CD14-positive monocyte (primary cell): ENCODE data around the gene UVSSA. TPM values are rescaled to one million over a fixed set of nuclear protein-coding genes. Genes with fewer than 3 reads are reported as not detected.

Source experiments
- DNase-seq, 3 donors: peaks; one replicate each; pipeline ENCODE4 v3.0.0-alpha.2; 2011 to 2022
- H2AFZ ChIP-seq: 2 replicates; pipeline ENCODE4 v1.6.0; 2012; ENCODE audit warnings: mild to moderate bottlenecking, low read depth, low read length, inconsistent platforms; ENCODE audit not compliant: insufficient read depth, poor library complexity, severe bottlenecking
- H3K27ac ChIP-seq, 2 donors: 1 replicate in 1 of 2; 2 replicates in 1 of 2; pipeline ENCODE4 v1.5.1; 2012 to 2013; ENCODE audit warnings: low read length in 2 of 2, control low read depth in 1 of 2, inconsistent platforms in 1 of 2, low read depth in 1 of 2, mild to moderate bottlenecking in 1 of 2
- H3K27me3 ChIP-seq, 2 donors: one replicate each; pipeline versions ENCODE4 v1.6.0 to v1.6.1; 2011 to 2013; ENCODE audit warnings: low read length in 2 of 2; ENCODE audit not compliant: control insufficient read depth in 2 of 2, insufficient read depth in 2 of 2
- H3K36me3 ChIP-seq, 2 donors: replicated peaks in 1 of 2; 1 replicate in 1 of 2; 2 replicates in 1 of 2; pipeline versions ENCODE4 v1.5.1 to v1.6.1; 2012 to 2013; ENCODE audit warnings: low read length in 2 of 2, control low read depth in 1 of 2, inconsistent platforms in 1 of 2, mild to moderate bottlenecking in 1 of 2; ENCODE audit not compliant: insufficient read depth in 2 of 2, control insufficient read depth in 1 of 2
- H3K4me1 ChIP-seq, 2 donors: 1 replicate in 1 of 2; 2 replicates in 1 of 2; pipeline versions ENCODE4 v1.5.1 to v1.6.1; 2012 to 2013; ENCODE audit warnings: low read length in 2 of 2, control low read depth in 1 of 2, inconsistent platforms in 1 of 2, mild to moderate bottlenecking in 1 of 2, moderate library complexity in 1 of 2; ENCODE audit not compliant: insufficient read depth in 2 of 2, control insufficient read depth in 1 of 2
- H3K4me2 ChIP-seq: replicated peaks from 2 replicates; pipeline ENCODE3; 2012; ENCODE audit warnings: low read length, moderate library complexity, mild to moderate bottlenecking; ENCODE audit not compliant: poor library complexity, severe bottlenecking; ENCODE audit errors: extremely low read depth
- H3K4me3 ChIP-seq, 3 experiments: fragments of 200-600 bp in 1 of 3; sonication (generic) in 1 of 3; replicated peaks in 1 of 3; 1 replicate in 2 of 3; 2 replicates in 1 of 3; pipeline ENCODE4 v1.5.1; 2011 to 2013; ENCODE audit warnings: low read length in 3 of 3, mild to moderate bottlenecking in 3 of 3, control low read depth in 2 of 3, low read depth in 2 of 3, inconsistent platforms in 1 of 3, moderate library complexity in 1 of 3
- H3K79me2 ChIP-seq: 2 replicates; pipeline ENCODE4 v1.6.0; 2012; ENCODE audit warnings: mild to moderate bottlenecking, control low read depth, inconsistent platforms, low read length, moderate library complexity; ENCODE audit not compliant: insufficient read depth
- H3K9ac ChIP-seq: 2 replicates; pipeline ENCODE4 v1.6.0; 2017; ENCODE audit warnings: low read length, mild to moderate bottlenecking; ENCODE audit not compliant: insufficient read depth, poor library complexity, severe bottlenecking
- H3K9me3 ChIP-seq, 2 donors: replicated peaks in 1 of 2; 1 replicate in 1 of 2; 2 replicates in 1 of 2; pipeline versions ENCODE4 v1.5.1 to v1.6.1; 2012 to 2013; ENCODE audit warnings: low read length in 2 of 2, control low read depth in 1 of 2; ENCODE audit not compliant: control insufficient read depth in 1 of 2, insufficient read depth in 1 of 2
- H4K20me1 ChIP-seq: 2 replicates; pipeline ENCODE4 v1.6.0; 2012; ENCODE audit warnings: mild to moderate bottlenecking, low read length, control low read depth, moderate library complexity; ENCODE audit not compliant: insufficient read depth
- H3K27ac Mint-ChIP-seq, 7 donors: one replicate each; pipeline ENCODE4 v1.8.0; 2020; ENCODE audit warnings: mild to moderate bottlenecking in 7 of 7, mixed read lengths in 7 of 7, moderate library complexity in 6 of 7, inconsistent platforms in 2 of 7
- H3K27me3 Mint-ChIP-seq, 3 donors: one replicate each; pipeline ENCODE4 v1.8.0; 2021 to 2022; ENCODE audit warnings: low read depth in 3 of 3, mild to moderate bottlenecking in 3 of 3, mixed read lengths in 3 of 3, moderate library complexity in 3 of 3, inconsistent platforms in 1 of 3
- H3K36me3 Mint-ChIP-seq, 2 donors: one replicate each; pipeline ENCODE4 v1.8.0; 2020; ENCODE audit warnings: mixed read lengths in 2 of 2, inconsistent platforms in 1 of 2, mild to moderate bottlenecking in 1 of 2
- H3K4me1 Mint-ChIP-seq: one replicate; pipeline ENCODE4 v1.8.0; 2020; ENCODE audit warnings: mild to moderate bottlenecking, mixed read lengths
- H3K4me3 Mint-ChIP-seq, 2 donors: one replicate each; pipeline ENCODE4 v1.8.0; 2020; ENCODE audit warnings: mild to moderate bottlenecking in 2 of 2, mixed read lengths in 2 of 2, moderate library complexity in 1 of 2
- H3K9me3 Mint-ChIP-seq, 7 donors: one replicate each; pipeline ENCODE4 v1.8.0; 2020 to 2022; ENCODE audit warnings: mixed read lengths in 7 of 7, mild to moderate bottlenecking in 6 of 7, moderate library complexity in 6 of 7, inconsistent platforms in 2 of 7
- WGBS: methylation state at CpG from one replicate; pipeline ENCODE4 v1.1.5; 2013; ENCODE audit warnings: missing lambda C conversion rate; ENCODE audit not compliant: insufficient coverage; 5-methylcytosine and 5-hydroxymethylcytosine counted together
- intact Hi-C, 2 donors: fragments of 100-400 bp; cut with micrococcal nuclease; formaldehyde crosslinking; loops; one replicate each; pipeline versions ENCODE4 v1.15.0 to v1.15.1; 2023
- polyA plus RNA-seq, 3 donors: library from polyadenylated mRNA; depleted of rRNA in 1 of 3; unstranded in 2 of 3; stranded (reverse) in 1 of 3; fragments of 300-500 nt in 2 of 3; fragments of >200 nt in 1 of 3; fragmentation: Illumina TruSeq in 2 of 3; gene quantifications; 1 replicate in 2 of 3; 2 replicates in 1 of 3; pipeline ENCODE4 v1.2.3, GENCODE V29; 2012 to 2021
- TF ChIP-seq, protein P1 (sequence below): fragments of 200-600 bp; IDR thresholded peaks from one replicate; pipeline ENCODE4 v1.8.0; 2022; ENCODE audit warnings: antibody characterized with exemption, mild to moderate bottlenecking

The UVSSA gene
- polyA plus RNA-seq, 3 donors = 2.6 to 54.0 (median 4.8) TPM

DNA sequence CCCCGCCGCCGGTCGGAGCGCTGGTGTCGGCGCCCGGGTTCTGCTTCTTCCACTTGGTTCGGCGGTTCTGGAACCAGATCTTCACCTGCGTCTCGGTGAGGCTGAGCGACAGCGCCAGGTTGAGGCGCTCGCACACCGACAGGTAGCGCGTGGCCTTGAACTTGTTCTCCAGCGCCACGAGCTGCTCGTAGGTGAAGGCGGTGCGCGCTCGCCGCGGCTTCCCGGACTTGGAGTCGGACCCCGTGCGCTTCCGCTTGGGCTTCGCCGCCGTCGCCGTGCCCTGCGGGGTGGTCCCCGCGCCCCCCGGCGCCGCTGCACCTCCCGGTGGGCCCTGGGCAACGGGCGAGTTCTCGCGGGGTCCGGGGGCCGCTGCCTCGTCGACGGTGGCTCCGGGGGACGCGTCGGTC lies 56.2 kb downstream of the UVSSA start:
- Histone ChIP-seq H3K4me1 (no peaks in the 10 kb centered on the region), H3K79me2 (no peaks in the 10 kb centered on the region), H3K36me3 (no peaks in the 10 kb centered on the region), H3K9me3 (peaks cover 25 to 35% of the 10 kb centered on the region in 2 donors), H3K27ac (no peak overlapping the region), H3K4me3 (no peak overlapping the region), H3K4me2 (no peak overlapping the region), H4K20me1 (no peaks in the 10 kb centered on the region), H3K27me3 (peaks cover 29 to 65% of the 10 kb centered on the region in 2 donors), H3K9ac (no peak overlapping the region), H2AFZ (no peak overlapping the region)
- no peak for DNase-seq
- Mint-ChIP-seq H3K4me1 (no peaks in the 10 kb centered on the region), H3K9me3 (peaks cover 13 to 45% (median 28%) of the 10 kb centered on the region in 7 donors), H3K4me3 (peak overlapping the region in 1 of 2 donors; percentile 51), H3K36me3 (peaks cover 4 to 6% of the 10 kb centered on the region in 2 donors), H3K27ac (no peak overlapping the region), H3K27me3 (peaks cover 61 to 83% (median 64%) of the 10 kb centered on the region in 3 donors)
- intact Hi-C loops = no loop called here
- TF ChIP-seq, protein P1, sequence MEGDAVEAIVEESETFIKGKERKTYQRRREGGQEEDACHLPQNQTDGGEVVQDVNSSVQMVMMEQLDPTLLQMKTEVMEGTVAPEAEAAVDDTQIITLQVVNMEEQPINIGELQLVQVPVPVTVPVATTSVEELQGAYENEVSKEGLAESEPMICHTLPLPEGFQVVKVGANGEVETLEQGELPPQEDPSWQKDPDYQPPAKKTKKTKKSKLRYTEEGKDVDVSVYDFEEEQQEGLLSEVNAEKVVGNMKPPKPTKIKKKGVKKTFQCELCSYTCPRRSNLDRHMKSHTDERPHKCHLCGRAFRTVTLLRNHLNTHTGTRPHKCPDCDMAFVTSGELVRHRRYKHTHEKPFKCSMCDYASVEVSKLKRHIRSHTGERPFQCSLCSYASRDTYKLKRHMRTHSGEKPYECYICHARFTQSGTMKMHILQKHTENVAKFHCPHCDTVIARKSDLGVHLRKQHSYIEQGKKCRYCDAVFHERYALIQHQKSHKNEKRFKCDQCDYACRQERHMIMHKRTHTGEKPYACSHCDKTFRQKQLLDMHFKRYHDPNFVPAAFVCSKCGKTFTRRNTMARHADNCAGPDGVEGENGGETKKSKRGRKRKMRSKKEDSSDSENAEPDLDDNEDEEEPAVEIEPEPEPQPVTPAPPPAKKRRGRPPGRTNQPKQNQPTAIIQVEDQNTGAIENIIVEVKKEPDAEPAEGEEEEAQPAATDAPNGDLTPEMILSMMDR = no peak
- 9% methylated on average over 58 of the region's 58 CpGs for WGBS

DNA sequence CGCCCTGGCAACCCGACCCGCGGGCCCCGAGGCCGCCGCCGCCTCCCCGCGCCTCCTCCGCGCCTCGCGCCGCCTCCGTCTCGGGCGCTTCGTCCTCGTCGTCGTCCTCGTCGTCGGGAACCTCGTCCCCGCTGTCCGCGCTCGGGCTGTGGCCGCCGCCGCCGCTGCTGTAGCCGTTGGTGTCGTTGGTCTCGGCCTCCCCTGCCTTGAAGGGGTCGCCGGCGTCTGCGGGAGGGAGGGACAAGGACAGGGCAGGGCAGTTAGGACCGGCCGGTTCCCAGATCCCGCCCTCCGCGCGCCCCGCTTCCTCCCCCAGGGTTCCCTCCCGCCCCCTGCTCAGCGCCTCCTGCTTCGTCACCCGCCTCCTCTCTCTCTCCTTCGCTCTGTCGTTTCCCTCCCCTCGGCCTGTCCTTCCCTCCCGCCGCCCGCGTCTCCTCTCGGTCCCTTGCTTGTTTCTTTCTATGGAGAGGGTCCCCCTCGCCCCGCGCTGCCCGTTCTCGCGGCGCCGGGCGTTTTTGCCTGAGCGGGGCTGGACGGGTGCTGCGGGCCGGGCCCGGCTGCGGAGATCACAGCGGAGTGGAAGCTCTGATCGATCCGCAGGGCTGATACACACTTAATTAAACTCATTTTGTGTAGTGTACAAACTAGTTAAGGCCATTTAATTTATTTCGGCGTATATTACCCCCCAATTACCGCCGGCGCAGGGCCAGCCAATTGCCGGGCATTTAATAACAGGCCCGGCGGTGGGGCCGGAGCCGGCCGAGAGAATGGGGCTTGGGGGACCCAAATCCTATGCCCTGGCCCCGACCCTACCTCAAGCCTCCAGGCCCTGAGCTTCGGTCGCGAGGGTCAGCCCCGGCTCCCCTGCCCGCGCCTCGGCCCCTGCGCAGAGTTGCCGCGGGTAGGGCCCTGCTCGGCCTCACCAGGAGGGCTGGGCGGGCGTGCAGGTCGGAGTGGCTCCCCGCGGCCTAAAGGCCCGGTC lies 56.9 kb downstream of the UVSSA start:
- no peaks in the 10 kb centered on the region for H4K20me1 ChIP-seq
- no peak overlapping the region for H3K9ac ChIP-seq
- H3K4me2 ChIP-seq = no peak overlapping the region
- intact Hi-C loops = no loop called here
- no peak overlapping the region for H3K4me3 ChIP-seq
- no peak overlapping the region for H3K27ac Mint-ChIP-seq
- H3K27me3 ChIP-seq = peaks cover 34 to 72% of the 10 kb centered on the region in 2 donors
- no peaks in the 10 kb centered on the region for H3K79me2 ChIP-seq
- 4% methylated on average over 82 of the region's 107 CpGs for WGBS
- peaks cover 2 to 4% of the 10 kb centered on the region in 2 donors for H3K36me3 Mint-ChIP-seq
- H2AFZ ChIP-seq = no peak overlapping the region
- DNase-seq = no peak
- no peak overlapping the region for H3K4me3 Mint-ChIP-seq
- TF ChIP-seq, protein P1 = no peak
- no peaks in the 10 kb centered on the region for H3K36me3 ChIP-seq
- H3K4me1 ChIP-seq = no peaks in the 10 kb centered on the region
- no peak overlapping the region for H3K27ac ChIP-seq
- H3K27me3 Mint-ChIP-seq = peaks cover 68 to 90% (median 72%) of the 10 kb centered on the region in 3 donors
- H3K4me1 Mint-ChIP-seq = no peaks in the 10 kb centered on the region
- peaks cover 18 to 35% of the 10 kb centered on the region in 2 donors for H3K9me3 ChIP-seq
- H3K9me3 Mint-ChIP-seq = peaks cover 8 to 46% (median 25%) of the 10 kb centered on the region in 7 donors
